Measurements from ENCODE around the gene HOMEZ. TPM values are rescaled to one million over a fixed set of nuclear protein-coding genes. Genes with fewer than 3 reads are reported as not detected.

Gene HOMEZ
- total RNA-seq, 2 donors from 2014 or later = 4.6 to 5.7 TPM

DNA sequence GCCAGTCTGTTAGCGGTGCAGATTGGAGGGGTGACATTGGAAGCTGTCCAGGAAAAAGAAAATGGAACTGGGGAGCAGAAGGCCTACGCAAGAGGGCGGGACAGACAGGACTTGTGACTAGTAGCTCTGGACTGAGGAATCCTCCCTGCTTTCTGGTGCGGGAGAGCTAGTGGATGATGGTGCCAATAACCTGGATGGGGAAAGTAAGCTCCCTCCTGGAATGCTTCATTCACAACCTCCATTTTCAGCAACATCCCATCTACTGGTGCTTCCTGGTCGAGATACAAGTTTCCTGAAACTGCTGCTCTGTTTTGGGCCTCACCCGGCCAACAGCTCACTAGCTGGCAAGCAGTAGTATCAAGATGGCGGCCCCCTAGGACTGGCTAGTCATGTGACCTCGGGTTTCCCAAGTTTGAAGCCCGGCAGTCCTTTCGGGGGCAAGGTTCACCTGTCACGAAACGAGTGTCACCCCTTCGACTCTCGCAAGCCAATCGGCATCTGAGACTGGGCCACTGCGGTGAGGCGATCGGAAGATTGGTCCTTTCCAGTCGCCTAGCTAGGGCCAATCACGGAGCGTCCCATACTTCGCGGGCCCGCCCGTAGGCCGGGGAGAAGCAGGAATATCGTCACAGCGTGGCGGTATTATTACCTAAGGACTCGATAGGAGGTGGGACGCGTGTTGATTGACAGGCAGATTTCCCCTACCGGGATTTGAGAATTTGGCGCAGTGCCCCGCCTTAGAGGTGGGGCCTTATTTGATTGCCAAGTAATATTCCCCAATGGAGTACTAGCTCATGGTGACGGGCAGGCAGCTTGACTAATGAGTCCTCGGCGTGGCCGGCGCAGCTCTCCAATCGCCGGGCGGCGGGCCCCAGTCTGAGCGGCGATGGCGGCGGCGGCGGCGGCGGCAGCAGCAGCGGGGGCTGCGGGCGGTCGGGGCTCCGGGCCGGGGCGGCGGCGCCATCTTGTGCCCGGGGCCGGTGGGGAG, 34.9 kb upstream of the HOMEZ start, which contains the start of gene PABPN1:
TSS of gene PABPN1 (plus strand) at position 874 of the 988 bp plus-strand sequence. CDS start at position 887, 13 bp downstream.
- peak; percentile 92 to 96 (median 92) for DNase-seq
- peak; percentile 88 for ATAC-seq
- H3K4me1 Mint-ChIP-seq = peaks cover 20% of the 10 kb centered on the region
- no peaks in the 10 kb centered on the region for H3K9me3 ChIP-seq (ENCODE audit: control insufficient read depth, low read length, poor library complexity, severe bottlenecking)
- no peaks in the 10 kb centered on the region for H3K27me3 Mint-ChIP-seq
- peak within 1 kb of the TSS; percentile 93 for H3K27ac Mint-ChIP-seq
- H3K4me3 Mint-ChIP-seq = peak within 1 kb of the TSS; percentile 91
- no peaks in the 10 kb centered on the region for H3K36me3 Mint-ChIP-seq (ENCODE audit: low read depth)

DNA sequence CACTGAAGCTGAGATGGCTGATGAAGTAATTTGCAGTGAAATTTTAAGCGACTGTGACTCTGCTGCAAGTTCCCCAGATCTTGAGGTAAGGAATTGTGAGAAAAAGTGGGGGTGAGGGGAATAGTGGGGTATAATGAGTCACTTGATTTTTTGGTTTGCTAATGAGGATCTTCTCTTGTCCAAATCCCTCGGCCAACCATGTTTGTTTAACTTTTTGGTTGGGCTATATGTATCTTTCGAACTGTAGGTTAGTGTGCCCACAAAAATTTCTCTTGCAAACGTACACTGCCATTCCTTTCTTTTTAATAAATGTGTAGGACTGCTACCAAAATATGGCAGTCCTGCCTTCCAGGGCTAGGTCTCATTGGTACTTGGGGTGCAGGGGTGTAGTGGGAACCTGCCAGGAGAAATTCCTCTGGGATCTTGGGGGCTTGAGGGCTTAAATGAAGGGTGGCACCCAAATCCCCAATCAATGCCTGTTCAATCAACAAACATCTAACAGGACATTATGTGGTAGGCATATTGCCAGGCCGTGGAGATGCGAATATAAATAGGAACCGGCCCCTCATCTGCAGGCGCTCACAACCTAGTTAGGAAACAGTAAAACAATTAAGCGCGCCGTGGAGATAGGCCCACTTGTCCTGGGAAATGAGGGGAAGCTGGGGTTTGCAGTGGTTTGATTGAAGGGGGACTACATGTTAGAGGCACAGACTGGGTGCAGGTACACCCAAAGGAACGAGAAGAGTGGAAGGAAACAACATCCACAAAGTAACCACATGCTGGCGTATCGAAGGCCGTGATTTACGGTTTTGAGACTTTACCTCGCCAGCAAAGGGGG, 34.0 kb upstream of the HOMEZ start:
- Mint-ChIP-seq H3K4me3 (peak overlapping the region; percentile 91), H3K4me1 (peaks cover 20% of the 10 kb centered on the region), H3K27me3 (no peaks in the 10 kb centered on the region), H3K27ac (peak overlapping the region; percentile 93), H3K36me3 (ENCODE audit: low read depth) (no peaks in the 10 kb centered on the region)
- ATAC-seq (no peak), DNase-seq (no peak)
- H3K9me3 ChIP-seq (ENCODE audit: control insufficient read depth, low read length, poor library complexity, severe bottlenecking) = no peaks in the 10 kb centered on the region

DNA sequence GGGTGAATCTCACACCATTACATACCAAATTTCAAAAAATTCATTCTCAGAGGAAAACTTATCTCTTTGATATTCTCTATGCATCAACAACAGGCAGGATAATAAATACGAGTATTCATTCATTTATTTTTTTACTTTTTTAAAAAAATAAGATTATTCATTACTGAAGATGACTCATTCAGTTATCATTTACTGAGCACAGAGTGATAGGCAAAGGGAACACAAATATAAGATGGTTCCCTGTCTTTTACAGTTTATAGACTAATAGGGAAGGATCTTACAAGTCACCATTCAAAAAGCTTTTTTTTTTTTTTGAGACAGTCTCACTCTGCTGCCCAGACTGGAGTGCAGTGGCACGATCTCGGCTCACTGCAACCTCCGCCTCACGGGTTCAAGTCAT, 30.4 kb upstream of the HOMEZ start:
- H3K4me3 Mint-ChIP-seq = no peak overlapping the region
- H3K4me1 Mint-ChIP-seq = peaks cover 3% of the 10 kb centered on the region
- H3K27ac Mint-ChIP-seq = no peak overlapping the region
- H3K9me3 ChIP-seq (ENCODE audit: control insufficient read depth, low read length, poor library complexity, severe bottlenecking) = no peaks in the 10 kb centered on the region
- H3K36me3 Mint-ChIP-seq (ENCODE audit: low read depth) = no peaks in the 10 kb centered on the region
- ATAC-seq = no peak
- no peak for DNase-seq
- no peaks in the 10 kb centered on the region for H3K27me3 Mint-ChIP-seq

GRCh38 chr14:23310546-23310945, 24.6 kb upstream of the HOMEZ start:
- H3K4me3 Mint-ChIP-seq = no peak overlapping the region
- peaks cover 23% of the 10 kb centered on the region for H3K27me3 Mint-ChIP-seq
- no peak overlapping the region for H3K27ac Mint-ChIP-seq
- H3K4me1 Mint-ChIP-seq = peaks cover 5% of the 10 kb centered on the region
- peaks cover 2% of the 10 kb centered on the region for H3K36me3 Mint-ChIP-seq (ENCODE audit: low read depth)
- DNase-seq (no peak), ATAC-seq (no peak)
- H3K9me3 ChIP-seq (ENCODE audit: control insufficient read depth, low read length, poor library complexity, severe bottlenecking) = no peaks in the 10 kb centered on the region

GRCh38 chr14:23308721-23309445, 23.0 kb upstream of the HOMEZ start:
- H3K4me3 Mint-ChIP-seq = no peak overlapping the region
- H3K27me3 Mint-ChIP-seq = peaks cover 30% of the 10 kb centered on the region
- H3K9me3 ChIP-seq (ENCODE audit: control insufficient read depth, low read length, poor library complexity, severe bottlenecking) = no peaks in the 10 kb centered on the region
- no peak overlapping the region for H3K27ac Mint-ChIP-seq
- DNase-seq = no peak
- peaks cover 8% of the 10 kb centered on the region for H3K4me1 Mint-ChIP-seq
- ATAC-seq = no peak
- peaks cover 2% of the 10 kb centered on the region for H3K36me3 Mint-ChIP-seq (ENCODE audit: low read depth)

- peaks cover 30% of the 10 kb centered on the region for H3K27me3 Mint-ChIP-seq
- H3K4me1 Mint-ChIP-seq = peaks cover 8% of the 10 kb centered on the region
- peak overlapping the region; percentile 57 for H3K27ac Mint-ChIP-seq
- H3K4me3 Mint-ChIP-seq = no peak overlapping the region
- ATAC-seq = no peak
- H3K36me3 Mint-ChIP-seq (ENCODE audit: low read depth) = peaks cover 2% of the 10 kb centered on the region
- H3K9me3 ChIP-seq (ENCODE audit: control insufficient read depth, low read length, poor library complexity, severe bottlenecking) = no peaks in the 10 kb centered on the region
- no peak for DNase-seq
These were observed 22.0 kb upstream of the HOMEZ start for GRCh38 chr14:23307687-23308644.

GRCh38 chr14:23307146-23307530, 21.2 kb upstream of the HOMEZ start:
- H3K9me3 ChIP-seq (ENCODE audit: control insufficient read depth, low read length, poor library complexity, severe bottlenecking) = no peaks in the 10 kb centered on the region
- H3K27ac Mint-ChIP-seq = peak overlapping the region; percentile 57
- peaks cover 2% of the 10 kb centered on the region for H3K36me3 Mint-ChIP-seq (ENCODE audit: low read depth)
- no peak overlapping the region for H3K4me3 Mint-ChIP-seq
- peaks cover 13% of the 10 kb centered on the region for H3K4me1 Mint-ChIP-seq
- ATAC-seq (no peak), DNase-seq (no peak)
- H3K27me3 Mint-ChIP-seq = peaks cover 30% of the 10 kb centered on the region

- peak within 1 kb of the TSS; percentile 57 for H3K27ac Mint-ChIP-seq
- no peak for DNase-seq
- peaks cover 13% of the 10 kb centered on the region for H3K4me1 Mint-ChIP-seq
- peaks cover 2% of the 10 kb centered on the region for H3K36me3 Mint-ChIP-seq (ENCODE audit: low read depth)
- H3K27me3 Mint-ChIP-seq = peaks cover 30% of the 10 kb centered on the region
- no peaks in the 10 kb centered on the region for H3K9me3 ChIP-seq (ENCODE audit: control insufficient read depth, low read length, poor library complexity, severe bottlenecking)
- H3K4me3 Mint-ChIP-seq = peak within 1 kb of the TSS; percentile 52
- no peak for ATAC-seq
These were observed 20.6 kb upstream of the HOMEZ start, which contains the start of gene BCL2L2 for GRCh38 chr14:23306412-23307145. TSS of gene BCL2L2 (plus strand) at chr14:23306833. CDS start at chr14:23307768, 935 bp downstream.

- Mint-ChIP-seq H3K36me3 (ENCODE audit: low read depth) (no peaks in the 10 kb centered on the region), H3K4me3 (peak within 1 kb of the TSS; percentile 99), H3K27ac (peak within 1 kb of the TSS; percentile 96), H3K27me3 (peaks cover 21% of the 10 kb centered on the region), H3K4me1 (peaks cover 27% of the 10 kb centered on the region)
- peak; percentile 78 to 84 (median 84) for DNase-seq
- peak; percentile 57 for ATAC-seq
- no peaks in the 10 kb centered on the region for H3K9me3 ChIP-seq (ENCODE audit: control insufficient read depth, low read length, poor library complexity, severe bottlenecking)
These were observed 16.6 kb upstream of the HOMEZ start, which contains the start of gene PPP1R3E for GRCh38 chr14:23302290-23303225. TSS of gene PPP1R3E (minus strand) at chr14:23302859. CDS start at chr14:23302576, 283 bp downstream.

DNA sequence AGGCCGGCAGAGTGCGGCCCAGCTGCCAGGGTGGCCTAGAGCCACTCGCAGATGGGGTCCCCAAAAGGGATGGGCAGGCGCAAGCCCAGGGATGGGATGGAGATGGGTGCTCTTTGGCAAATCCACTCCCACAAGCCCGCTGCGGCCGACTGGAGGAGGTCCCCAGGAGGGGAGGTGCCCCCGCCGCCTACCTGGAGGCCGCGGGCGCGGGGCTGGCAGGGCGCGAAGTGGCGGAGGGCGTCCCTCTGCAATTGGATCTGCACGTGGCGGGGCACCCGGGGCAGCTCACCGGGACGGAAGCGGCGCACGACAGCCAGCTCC, 16.0 kb upstream of the HOMEZ start:
- no peaks in the 10 kb centered on the region for H3K36me3 Mint-ChIP-seq (ENCODE audit: low read depth)
- peak overlapping the region; percentile 99 for H3K4me3 Mint-ChIP-seq
- DNase-seq = peak in 2 of 3 donors; percentile 49 to 57
- peak overlapping the region; percentile 96 for H3K27ac Mint-ChIP-seq
- peak; percentile 25 for ATAC-seq
- no peaks in the 10 kb centered on the region for H3K9me3 ChIP-seq (ENCODE audit: control insufficient read depth, low read length, poor library complexity, severe bottlenecking)
- H3K4me1 Mint-ChIP-seq = peaks cover 23% of the 10 kb centered on the region
- H3K27me3 Mint-ChIP-seq = peaks cover 15% of the 10 kb centered on the region
